H9 (cell line): ENCODE measurements around the gene RARA. TPM values are rescaled to one million over a fixed set of nuclear protein-coding genes. Genes with fewer than 3 reads are reported as not detected.

Experiments
- DNase-seq: peaks from one replicate; pipeline ENCODE4 v3.0.0-alpha.2; 2017
- H2AFZ ChIP-seq: one replicate; pipeline ENCODE4 v1.6.1; 2013; ENCODE audit warnings: mild to moderate bottlenecking, low read length, control low read depth, moderate library complexity
- H2AK5ac ChIP-seq: 2 replicates; pipeline ENCODE4 v1.6.1; 2013; ENCODE audit warnings: low read length, control low read depth, mixed read lengths; ENCODE audit not compliant: insufficient read length
- H2BK120ac ChIP-seq: one replicate; pipeline ENCODE4 v1.6.1; 2013; ENCODE audit warnings: low read depth, mild to moderate bottlenecking, low read length, control low read depth, inconsistent platforms; ENCODE audit not compliant: poor library complexity, severe bottlenecking
- H2BK12ac ChIP-seq: 2 replicates; pipeline ENCODE4 v1.6.1; 2013; ENCODE audit warnings: low read length, control low read depth, mixed read lengths, low read depth; ENCODE audit not compliant: insufficient read length
- H2BK15ac ChIP-seq: 2 replicates; pipeline ENCODE4 v1.6.1; 2013; ENCODE audit warnings: low read depth, low read length, control low read depth
- H2BK20ac ChIP-seq: one replicate; pipeline ENCODE4 v1.6.1; 2013; ENCODE audit warnings: low read depth, mild to moderate bottlenecking, low read length, control low read depth, inconsistent platforms; ENCODE audit not compliant: poor library complexity, severe bottlenecking
- H2BK5ac ChIP-seq: 2 replicates; pipeline ENCODE4 v1.6.1; 2013; ENCODE audit warnings: low read length, control low read depth, mixed read lengths; ENCODE audit not compliant: insufficient read length
- H3K14ac ChIP-seq: 2 replicates; pipeline ENCODE4 v1.6.1; 2013; ENCODE audit warnings: low read length, control low read depth; ENCODE audit not compliant: insufficient read depth
- H3K18ac ChIP-seq: 2 replicates; pipeline ENCODE4 v1.6.1; 2013; ENCODE audit warnings: low read depth, mild to moderate bottlenecking, mixed read lengths, low read length, control low read depth; ENCODE audit not compliant: insufficient read length
- H3K23ac ChIP-seq: 2 replicates; pipeline ENCODE4 v1.6.1; 2013; ENCODE audit warnings: low read length, control low read depth, mixed read lengths, low read depth; ENCODE audit not compliant: insufficient read length
- H3K23me2 ChIP-seq: 2 replicates; pipeline ENCODE4 v1.6.1; 2013; ENCODE audit warnings: low read depth, mild to moderate bottlenecking, mixed read lengths, low read length, control low read depth; ENCODE audit not compliant: insufficient read length, poor library complexity, severe bottlenecking
- H3K27ac ChIP-seq: 2 replicates; pipeline ENCODE4 v1.5.1; 2013; ENCODE audit warnings: low read length, control low read depth, mixed read lengths, low read depth; ENCODE audit not compliant: insufficient read length
- H3K27me3 ChIP-seq: 2 replicates; pipeline ENCODE4 v1.6.1; 2013; ENCODE audit warnings: low read length, control low read depth, inconsistent platforms; ENCODE audit not compliant: insufficient read depth
- H3K4ac ChIP-seq: 2 replicates; pipeline ENCODE4 v1.6.1; 2013; ENCODE audit warnings: low read depth, mild to moderate bottlenecking, control low read depth, inconsistent platforms, low read length, moderate library complexity
- H3K4me1 ChIP-seq: 2 replicates; pipeline ENCODE4 v1.6.1; 2013; ENCODE audit warnings: low read length, control low read depth, inconsistent platforms; ENCODE audit not compliant: insufficient read depth
- H3K4me2 ChIP-seq: 2 replicates; pipeline ENCODE4 v1.6.1; 2013; ENCODE audit warnings: low read length, control low read depth, mixed read lengths; ENCODE audit not compliant: insufficient read length, insufficient read depth
- H3K56ac ChIP-seq: 2 replicates; pipeline ENCODE4 v1.6.1; 2013; ENCODE audit warnings: low read depth, mild to moderate bottlenecking, mixed read lengths, low read length, control low read depth; ENCODE audit not compliant: insufficient read length
- H3K79me1 ChIP-seq: 2 replicates; pipeline ENCODE4 v1.6.1; 2013; ENCODE audit warnings: low read depth, mild to moderate bottlenecking, moderate library complexity, low read length, control low read depth, inconsistent platforms; ENCODE audit not compliant: insufficient read depth, poor library complexity, severe bottlenecking
- H3K79me2 ChIP-seq: 2 replicates; pipeline ENCODE4 v1.6.1; 2013; ENCODE audit warnings: low read length, control low read depth, inconsistent platforms; ENCODE audit not compliant: insufficient read depth
- H3K9ac ChIP-seq: 2 replicates; pipeline ENCODE4 v1.6.1; 2013; ENCODE audit warnings: low read length, control low read depth, mixed read lengths; ENCODE audit not compliant: insufficient read length; ENCODE audit errors: extremely low read depth
- H3K9me3 ChIP-seq: one replicate; pipeline ENCODE4 v1.6.1; 2013; ENCODE audit warnings: low read depth, low read length, inconsistent platforms; ENCODE audit not compliant: control insufficient read depth
- H3T11ph ChIP-seq: one replicate; pipeline ENCODE4 v1.6.1; 2013; ENCODE audit warnings: mild to moderate bottlenecking, low read length, control low read depth, inconsistent platforms
- H4K20me1 ChIP-seq: one replicate; pipeline ENCODE4 v1.6.1; 2013; ENCODE audit not compliant: control insufficient read depth, insufficient read length, insufficient read depth
- H4K5ac ChIP-seq: 2 replicates; pipeline ENCODE4 v1.6.1; 2013; ENCODE audit warnings: low read depth, mild to moderate bottlenecking, mixed read lengths, low read length, control low read depth; ENCODE audit not compliant: insufficient read length
- H4K8ac ChIP-seq: replicated peaks from 2 replicates; pipeline ENCODE4 v1.6.1; 2013; ENCODE audit warnings: low read length, control low read depth, mixed read lengths, low read depth; ENCODE audit not compliant: insufficient read length
- H4K91ac ChIP-seq: 2 replicates; pipeline ENCODE4 v1.6.1; 2013; ENCODE audit warnings: low read depth, mild to moderate bottlenecking, moderate library complexity, mixed read lengths, low read length, control low read depth; ENCODE audit not compliant: insufficient read length
- H3K27ac Mint-ChIP-seq, 3 experiments: 2 replicates in 2 of 3; 3 replicates in 1 of 3; pipeline ENCODE4 v1.8.0; 2020 to 2021; ENCODE audit warnings: mixed read lengths in 3 of 3, mild to moderate bottlenecking in 1 of 3, moderate library complexity in 1 of 3
- H3K27me3 Mint-ChIP-seq: 2 replicates; pipeline ENCODE4 v1.8.0; 2021; ENCODE audit warnings: low read depth, mild to moderate bottlenecking, moderate library complexity, mixed read lengths
- H3K36me3 Mint-ChIP-seq, 3 experiments: 2 replicates in 2 of 3; 3 replicates in 1 of 3; pipeline ENCODE4 v1.8.0; 2020 to 2021; ENCODE audit warnings: low read depth in 3 of 3, mixed read lengths in 3 of 3; ENCODE audit not compliant: insufficient read depth in 1 of 3
- H3K4me1 Mint-ChIP-seq, 2 experiments: 2 replicates each; pipeline ENCODE4 v1.8.0; 2020; ENCODE audit warnings: mixed read lengths in 2 of 2
- H3K4me3 Mint-ChIP-seq, 2 experiments: 2 replicates in 1 of 2; 3 replicates in 1 of 2; pipeline ENCODE4 v1.8.0; 2020 to 2021; ENCODE audit warnings: mild to moderate bottlenecking in 2 of 2, mixed read lengths in 2 of 2, moderate library complexity in 1 of 2
- H3K9me3 Mint-ChIP-seq, 2 experiments: 2 replicates in 1 of 2; 3 replicates in 1 of 2; pipeline ENCODE4 v1.8.0; 2020; ENCODE audit warnings: mild to moderate bottlenecking in 2 of 2, mixed read lengths in 2 of 2, moderate library complexity in 1 of 2
- WGBS: extraction: QIAGEN DNeasy Blood & Tissue Kit; methylation state at CpG from one replicate; pipeline ENCODE4 v1.1.7; 2013; ENCODE audit warnings: missing lambda C conversion rate, low lambda C conversion rate, mixed read lengths; ENCODE audit not compliant: insufficient read length; ENCODE audit errors: extremely low coverage; 5-methylcytosine and 5-hydroxymethylcytosine counted together
- total RNA-seq: library from RNA; stranded (reverse); gene quantifications from 2 replicates; pipeline ENCODE4 v1.2.1, GENCODE V29; 2021
- TF ChIP-seq, protein P1 (sequence below): fragments of 200-600 bp; sonication (generic); conservative IDR thresholded peaks from 3 replicates; pipeline ENCODE4 v1.8.0; 2021; ENCODE audit warnings: antibody characterized with exemption, mild to moderate bottlenecking

RARA gene
- total RNA-seq, 1 experiment from 2014 or later = 17.6 TPM

DNA sequence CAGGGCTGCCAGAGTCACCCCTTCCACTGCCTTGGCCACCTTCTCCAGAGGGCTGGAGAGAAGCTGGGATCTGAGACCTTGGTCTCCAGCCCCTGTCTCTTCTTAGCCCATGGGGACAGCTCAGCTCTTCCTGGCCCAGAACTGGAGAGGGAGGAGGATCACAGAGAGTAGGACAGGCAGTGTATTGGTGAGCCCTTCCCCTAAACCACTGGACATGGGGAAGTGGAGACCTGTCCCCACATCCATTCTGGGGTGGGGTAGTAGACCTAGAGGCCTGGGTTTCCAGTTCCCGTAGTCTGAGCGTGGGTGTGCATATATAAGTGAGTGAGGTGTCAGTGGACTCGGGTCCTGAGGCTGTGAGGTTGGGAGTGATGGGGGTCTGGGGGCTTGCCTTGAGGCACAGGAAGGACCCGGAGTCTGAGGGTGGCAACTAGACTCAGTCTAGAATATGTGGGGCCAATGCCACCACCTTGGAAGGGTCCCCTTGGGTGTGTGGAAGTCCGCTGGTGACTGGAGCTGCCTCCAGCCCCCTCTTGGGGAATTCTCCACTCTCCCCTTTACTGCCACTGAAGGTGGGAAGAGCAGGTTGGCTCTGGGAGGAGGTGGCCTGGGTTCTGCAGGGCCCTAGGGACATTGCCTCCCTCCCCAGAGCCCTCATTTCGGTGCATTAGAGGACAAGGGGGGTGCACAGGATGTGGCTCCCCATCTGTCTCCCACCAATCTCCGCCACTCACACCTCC, 35.6 kb downstream of the RARA start:
- no peak overlapping the region for H3K9ac ChIP-seq
- no peak overlapping the region for H3T11ph ChIP-seq
- TF ChIP-seq, protein P1, sequence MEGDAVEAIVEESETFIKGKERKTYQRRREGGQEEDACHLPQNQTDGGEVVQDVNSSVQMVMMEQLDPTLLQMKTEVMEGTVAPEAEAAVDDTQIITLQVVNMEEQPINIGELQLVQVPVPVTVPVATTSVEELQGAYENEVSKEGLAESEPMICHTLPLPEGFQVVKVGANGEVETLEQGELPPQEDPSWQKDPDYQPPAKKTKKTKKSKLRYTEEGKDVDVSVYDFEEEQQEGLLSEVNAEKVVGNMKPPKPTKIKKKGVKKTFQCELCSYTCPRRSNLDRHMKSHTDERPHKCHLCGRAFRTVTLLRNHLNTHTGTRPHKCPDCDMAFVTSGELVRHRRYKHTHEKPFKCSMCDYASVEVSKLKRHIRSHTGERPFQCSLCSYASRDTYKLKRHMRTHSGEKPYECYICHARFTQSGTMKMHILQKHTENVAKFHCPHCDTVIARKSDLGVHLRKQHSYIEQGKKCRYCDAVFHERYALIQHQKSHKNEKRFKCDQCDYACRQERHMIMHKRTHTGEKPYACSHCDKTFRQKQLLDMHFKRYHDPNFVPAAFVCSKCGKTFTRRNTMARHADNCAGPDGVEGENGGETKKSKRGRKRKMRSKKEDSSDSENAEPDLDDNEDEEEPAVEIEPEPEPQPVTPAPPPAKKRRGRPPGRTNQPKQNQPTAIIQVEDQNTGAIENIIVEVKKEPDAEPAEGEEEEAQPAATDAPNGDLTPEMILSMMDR = no peak
- H3K56ac ChIP-seq = no peak overlapping the region
- H3K27ac ChIP-seq = no peak overlapping the region
- no peak overlapping the region for H4K8ac ChIP-seq
- Mint-ChIP-seq H3K4me1 (peaks cover 62 to 66% of the 10 kb centered on the region in 2 experiments), H3K27me3 (peaks cover 86% of the 10 kb centered on the region), H3K4me3 (peak overlapping the region; percentile 59 to 85), H3K27ac (peak overlapping the region in 1 of 3 experiments; percentile 6; a peak in 2 of 7 replicates), H3K36me3 (peaks cover 8 to 13% (median 12%) of the 10 kb centered on the region in 3 experiments), H3K9me3 (no peaks in the 10 kb centered on the region)
- no peak overlapping the region for H3K14ac ChIP-seq
- no peak overlapping the region for H2BK12ac ChIP-seq
- no peak overlapping the region for H3K18ac ChIP-seq
- no peak overlapping the region for H4K91ac ChIP-seq
- H2BK5ac ChIP-seq = no peak overlapping the region
- H4K20me1 ChIP-seq = no peaks in the 10 kb centered on the region
- H3K79me1 ChIP-seq = no peaks in the 10 kb centered on the region
- H2AFZ ChIP-seq = no peak overlapping the region
- H2BK20ac ChIP-seq = no peak overlapping the region
- H3K4me1 ChIP-seq = peaks cover 23% of the 10 kb centered on the region
- no peaks in the 10 kb centered on the region for H3K9me3 ChIP-seq
- H3K4me2 ChIP-seq = peak overlapping the region; percentile 77
- H3K23me2 ChIP-seq = peaks cover 25% of the 10 kb centered on the region
- no peak overlapping the region for H3K23ac ChIP-seq
- no peak for DNase-seq
- peaks cover 18% of the 10 kb centered on the region; the same call in 1 of the 2 replicates for H3K27me3 ChIP-seq
- no peak overlapping the region for H3K4ac ChIP-seq
- no peak overlapping the region for H2BK15ac ChIP-seq
- no peak overlapping the region for H4K5ac ChIP-seq
- no CpG with 5 or more reads among the region's 7 CpGs for WGBS
- H2AK5ac ChIP-seq = no peak overlapping the region
- no peak overlapping the region for H2BK120ac ChIP-seq
- H3K79me2 ChIP-seq = no peaks in the 10 kb centered on the region
